ELF-1 (cell line): ENCODE measurements around the gene SCTR.
"Not testable (repeated sequence)": the region's sequence is repeated elsewhere in the genome, so short reads cannot be mapped to it uniquely, and the experiment has no call there.

Source experiments
- DNase-seq: peaks from one replicate; pipeline ENCODE4 v3.0.0-alpha.2; 2016; ENCODE audit warnings: low read depth, low spot score

Gene SCTR

DNA sequence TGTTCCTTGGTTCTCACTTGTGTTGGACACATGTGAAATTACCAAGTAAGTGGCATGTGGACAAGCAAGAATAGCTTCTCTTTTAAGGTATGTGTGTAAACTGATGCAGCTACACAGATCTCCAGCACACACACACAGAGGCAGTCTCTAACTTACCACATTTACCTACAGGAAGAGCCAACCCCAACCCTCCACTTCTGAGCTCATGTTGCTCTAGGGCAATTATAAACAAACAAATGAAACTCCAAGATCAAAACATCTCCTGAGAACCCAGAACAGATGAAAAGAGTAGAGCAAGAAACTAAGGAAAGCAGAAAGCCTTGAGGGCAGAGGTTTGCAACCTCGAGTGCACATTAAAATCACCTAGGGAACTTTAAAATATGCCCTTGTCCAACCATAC lies 108.7 kb downstream of the SCTR start:
- peak; percentile 10 for DNase-seq

GRCh38 chr2:119414894-119415293 lies 109.4 kb downstream of the SCTR start:
- DNase-seq, result no peak

GRCh38 chr2:119409506-119409905 lies 114.8 kb downstream of the SCTR start:
- no peak for DNase-seq

DNA sequence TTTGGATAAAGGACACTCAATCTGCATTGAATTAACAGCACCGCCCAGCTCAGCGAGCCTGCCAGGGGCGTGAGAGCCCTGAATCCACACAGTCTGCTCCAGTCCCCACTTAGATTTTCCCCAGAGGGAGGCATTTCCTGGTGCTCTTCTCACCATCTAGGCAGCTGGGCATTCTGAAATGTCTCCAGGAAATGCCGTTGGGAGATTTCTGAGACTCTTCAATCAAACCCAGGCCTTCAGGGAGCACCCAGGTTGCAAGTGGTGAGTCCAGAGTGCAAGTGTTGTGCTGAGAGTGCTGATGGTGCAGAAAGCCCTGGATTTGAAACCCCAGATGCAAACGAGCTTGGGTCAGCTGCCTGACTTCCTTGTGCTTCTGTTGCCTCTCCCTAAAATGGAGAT lies 116.1 kb downstream of the SCTR start:
- peak; percentile 71 for DNase-seq

DNA sequence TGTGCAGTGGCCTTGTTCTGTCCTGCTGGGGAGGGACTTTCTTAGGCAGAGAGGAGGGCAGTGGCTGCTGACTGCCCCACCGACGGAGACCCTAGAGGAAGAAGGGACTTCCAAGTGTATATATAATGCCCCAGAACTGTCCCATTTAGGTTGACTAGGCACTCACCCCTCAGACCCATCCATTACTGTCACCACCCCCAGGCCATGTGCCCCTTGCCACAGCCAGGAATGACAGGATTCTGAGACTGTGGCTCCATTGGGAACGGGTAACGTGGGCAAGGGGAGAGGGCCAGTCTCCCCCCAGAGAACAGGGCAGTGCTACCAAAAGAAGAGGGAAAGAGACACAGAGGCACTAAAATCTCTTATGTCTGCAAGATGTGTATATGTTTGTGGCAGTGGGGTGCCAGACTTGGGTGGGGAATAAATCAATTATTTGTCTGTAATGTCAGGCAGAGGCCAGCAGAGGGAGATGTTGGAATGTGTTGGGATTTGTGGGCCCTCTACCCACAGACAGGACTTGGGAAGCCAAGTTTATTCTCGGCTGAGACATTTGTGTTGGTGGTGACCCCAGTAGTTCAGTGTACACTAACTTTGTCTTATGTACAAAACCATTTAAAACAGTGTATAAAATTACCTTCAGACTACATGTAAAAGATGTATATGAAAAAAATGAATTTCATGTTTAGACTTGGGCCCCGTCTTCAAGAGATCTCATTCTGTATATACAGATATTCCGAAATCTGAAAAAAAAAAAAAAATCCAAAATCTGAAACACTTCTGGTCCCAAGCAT lies 116.7 kb downstream of the SCTR start:
- peak; percentile 80 for DNase-seq

- no peak for DNase-seq
These were observed 119.1 kb downstream of the SCTR start for GRCh38 chr2:119405151-119405550.

GRCh38 chr2:119403618-119404017 lies 120.7 kb downstream of the SCTR start:
- DNase-seq, result not testable (repeated sequence)

- DNase-seq, result peak; percentile 53
These were observed 121.4 kb downstream of the SCTR start for GRCh38 chr2:119402645-119403560.

DNA sequence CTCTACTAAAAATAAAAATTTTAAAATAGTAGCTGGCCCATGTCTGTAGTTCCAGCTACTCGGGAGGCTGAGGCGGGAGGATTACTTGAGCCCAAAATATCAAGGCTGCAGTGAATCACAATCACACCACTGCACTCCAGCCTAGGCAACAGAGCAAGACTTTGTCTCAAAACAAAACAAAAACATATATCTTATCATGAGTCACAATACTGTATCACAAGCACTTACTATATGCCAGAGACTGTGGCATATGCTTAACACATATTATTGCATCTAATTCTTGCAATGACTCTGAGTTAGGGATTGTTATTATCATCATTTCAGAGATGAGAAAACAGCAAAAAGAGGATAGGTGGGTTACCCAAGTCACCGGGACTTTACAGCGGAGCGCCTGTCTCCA lies 122.2 kb downstream of the SCTR start:
- DNase-seq, result no peak

GRCh38 chr2:119397196-119397595 lies 127.1 kb downstream of the SCTR start:
- DNase-seq, result no peak

- no peak for DNase-seq
These were observed 130.1 kb downstream of the SCTR start for GRCh38 chr2:119393971-119394748.
